Prostate gland (tissue), 2 donors: ENCODE results near the gene VWF. TPM values are rescaled to one million over a fixed set of nuclear protein-coding genes. Genes with fewer than 3 reads are reported as not detected.

Experiments used
- DNase-seq: peaks from one replicate; pipeline ENCODE4 v3.0.0-alpha.2; 2019; ENCODE audit warnings: low spot score
- H3K27ac ChIP-seq, 2 donors: fragments of 200-600 bp; sonication (generic); 2 replicates each; pipeline ENCODE4 v1.5.1; 2017 to 2019
- H3K27me3 ChIP-seq: fragments of 200-600 bp; sonication (generic); replicated peaks from 2 replicates; pipeline ENCODE4 v1.5.1; 2019; ENCODE audit not compliant: insufficient read depth
- H3K36me3 ChIP-seq, 2 donors: fragments of 200-600 bp; sonication (generic); 1 replicate in 1 of 2; 2 replicates in 1 of 2; pipeline versions ENCODE4 v1.5.1 to v1.8.1; 2017 to 2019
- H3K4me1 ChIP-seq: fragments of 200-600 bp; sonication (generic); replicated peaks from 2 replicates; pipeline ENCODE4 v1.5.1; 2019
- H3K4me3 ChIP-seq, 2 donors: fragments of 200-600 bp; sonication (generic); 2 replicates each; pipeline ENCODE4 v1.5.1; 2017 to 2019
- H3K9me3 ChIP-seq: fragments of 200-600 bp; sonication (generic); 2 replicates; pipeline ENCODE4 v1.5.1; 2017
- CTCF ChIP-seq, 4 experiments: fragments of 200-600 bp in 2 of 4; fragments of 450-650 bp in 2 of 4; sonication (generic) in 2 of 4; IDR thresholded peaks; 1 replicate in 3 of 4; 2 replicates in 1 of 4; pipeline ENCODE4 v1.5.1; 2016 to 2019; ENCODE audit warnings: antibody characterized with exemption in 4 of 4, mild to moderate bottlenecking in 2 of 4, moderate library complexity in 2 of 4
- POLR2A ChIP-seq: fragments of 450-650 bp; IDR thresholded peaks from one replicate; pipeline ENCODE4 v1.6.1; 2016; ENCODE audit warnings: antibody characterized with exemption, mild to moderate bottlenecking
- POLR2AphosphoS5 ChIP-seq: sonication (generic); formaldehyde crosslinking; IDR thresholded peaks from one replicate; pipeline ENCODE4 v1.6.1; 2017; ENCODE audit warnings: antibody characterized with exemption
- WGBS: methylation state at CpG from one replicate; pipeline ENCODE4 v1.1.5; 2018; 5-methylcytosine and 5-hydroxymethylcytosine counted together
- intact Hi-C: fragments of 100-400 bp; cut with DNase I; formaldehyde crosslinking; loops from one replicate; pipeline ENCODE4 v1.14.2; 2022
- small RNA-seq, 2 donors: library from RNA; depleted of rRNA; stranded (forward); fragments of <200 nt; gene quantifications; one replicate each; pipeline ENCODE3, GENCODE V24; 2016
- total RNA-seq, 2 donors: library from RNA; depleted of rRNA; stranded (reverse); fragments of >200 nt; gene quantifications; one replicate each; pipeline ENCODE4 v1.1.0, GENCODE V29; 2016

Gene VWF
- total RNA-seq, 2 donors from 2014 or later: 55.0 to 193 TPM

- no peak for DNase-seq
- WGBS: 73% methylated on average over 4 of the region's 4 CpGs
- no peaks in the 10 kb centered on the region for H3K4me1 ChIP-seq
- TF ChIP-seq CTCF (IDR thresholded peaks at IDR 0.05): no peak
- no peak for TF ChIP-seq POLR2A
- TF ChIP-seq POLR2AphosphoS5: no peak
- no peaks in the 10 kb centered on the region for H3K27me3 ChIP-seq
- no peaks in the 10 kb centered on the region for H3K9me3 ChIP-seq
- no peak overlapping the region for H3K4me3 ChIP-seq
- intact Hi-C loops: no loop called here
- H3K36me3 ChIP-seq: no peaks in the 10 kb centered on the region
- H3K27ac ChIP-seq: no peak overlapping the region
These were observed 224.4 kb downstream of the VWF start for GRCh38 chr12:5900076-5900475.

- Histone ChIP-seq H3K27ac (no peak overlapping the region), H3K9me3 (no peaks in the 10 kb centered on the region), H3K4me1 (no peaks in the 10 kb centered on the region), H3K36me3 (no peaks in the 10 kb centered on the region), H3K27me3 (no peaks in the 10 kb centered on the region), H3K4me3 (no peak overlapping the region)
- WGBS: 87% methylated on average over 3 of the region's 3 CpGs
- no peak for DNase-seq
- intact Hi-C loops: no loop called here
- no peak for TF ChIP-seq POLR2A
- no peak for TF ChIP-seq CTCF (IDR thresholded peaks at IDR 0.05)
- TF ChIP-seq POLR2AphosphoS5: no peak
These were observed 224.8 kb downstream of the VWF start for GRCh38 chr12:5899675-5900074.

- no peak for DNase-seq
- Histone ChIP-seq H3K27ac (no peak overlapping the region), H3K9me3 (no peaks in the 10 kb centered on the region), H3K27me3 (no peaks in the 10 kb centered on the region), H3K36me3 (no peaks in the 10 kb centered on the region), H3K4me3 (no peak overlapping the region), H3K4me1 (no peaks in the 10 kb centered on the region)
- 88% methylated on average over 3 of the region's 3 CpGs for WGBS
- TF ChIP-seq CTCF (IDR thresholded peaks at IDR 0.05) (no peak), POLR2AphosphoS5 (no peak), POLR2A (no peak)
- intact Hi-C loops: no loop called here
These were observed 225.6 kb downstream of the VWF start for GRCh38 chr12:5898874-5899273.

Small RNA genes lying within 50 kb of the gene (small RNA-seq; reads per million reads assigned to genes)
- gene RN7SL69P: 0 reads per million in 2 donors

Other genes with a start within 250 kb of the VWF start
- gene ANO2, start 179.4 kb downstream of the VWF start, total RNA-seq: 1 to 10 TPM in 1 of 2 donors, under 1 TPM in 1; 0.64 to 7.0 TPM
- 100 to 1,000 TPM; 198 to 845 TPM for gene CD9, start 75.7 kb upstream of the VWF start, total RNA-seq
- 1 to 10 TPM; 4.6 to 6.2 TPM for gene PLEKHG6, start 186.0 kb upstream of the VWF start, total RNA-seq
- gene TNFRSF1A, start 217.4 kb upstream of the VWF start, total RNA-seq: 100 to 1,000 TPM in 1 of 2 donors, 10 to 100 TPM in 1; 91.1 to 168 TPM